Measurements from ENCODE around the gene PF4V1. TPM values are rescaled to one million over a fixed set of nuclear protein-coding genes. Genes with fewer than 3 reads are reported as not detected.

The PF4V1 gene
- total and polyA plus RNA-seq, 12 donors: 0.72 TPM; not detected in 11

GRCh38 chr4:73844806-73845205 lies 8.3 kb upstream of the PF4V1 start:
- Histone ChIP-seq H3K4me1 (replicated peaks in 1 of 2) (no peaks in the 10 kb centered on the region), H3K27ac (no peak overlapping the region), H3K4me3 (no peak overlapping the region), H3K9me3 (replicated peaks in 1 of 3) (no peaks in the 10 kb centered on the region), H3K36me3 (replicated peaks in 1 of 2) (no peaks in the 10 kb centered on the region), H3K27me3 (peaks cover 6% of the 10 kb centered on the region)
- DNase-seq: no peak
- 66 to 71% (median 67%) methylated on average over 2 of the region's 2 CpGs for WGBS, 4 donors
- intact Hi-C loops (cut with DNase I): no loop called here
- TF ChIP-seq CTCF (IDR thresholded peaks at IDR 0.05): no peak
- TF ChIP-seq POLR2A (IDR thresholded peaks at IDR 0.05): no peak

GRCh38 chr4:73847526-73848182 lies 5.4 kb upstream of the PF4V1 start:
- Histone ChIP-seq H3K9me3 (replicated peaks in 1 of 3) (no peaks in the 10 kb centered on the region), H3K36me3 (replicated peaks in 1 of 2) (no peaks in the 10 kb centered on the region), H3K27ac (no peak overlapping the region), H3K4me1 (replicated peaks in 1 of 2) (no peaks in the 10 kb centered on the region), H3K4me3 (no peak overlapping the region), H3K27me3 (no peaks in the 10 kb centered on the region)
- DNase-seq: no peak
- WGBS, 4 donors: 69 to 84% (median 77%) methylated on average over 3 of the region's 3 CpGs
- TF ChIP-seq POLR2A (IDR thresholded peaks at IDR 0.05): no peak
- intact Hi-C loops (cut with DNase I): no loop called here

GRCh38 chr4:73848183-73848777 lies 4.8 kb upstream of the PF4V1 start:
- no peaks in the 10 kb centered on the region for H3K27me3 ChIP-seq
- WGBS, 4 donors: 71 to 82% (median 76%) methylated on average over 1 of the region's 1 CpG
- no peak for DNase-seq
- no peak overlapping the region for H3K4me3 ChIP-seq
- no peaks in the 10 kb centered on the region for H3K9me3 ChIP-seq (replicated peaks in 1 of 3)
- H3K27ac ChIP-seq: no peak overlapping the region
- intact Hi-C loops (cut with DNase I): no loop called here
- TF ChIP-seq POLR2A (IDR thresholded peaks at IDR 0.05) (no peak), CTCF (IDR thresholded peaks at IDR 0.05) (no peak)
- H3K36me3 ChIP-seq (replicated peaks in 1 of 2): no peaks in the 10 kb centered on the region
- no peaks in the 10 kb centered on the region for H3K4me1 ChIP-seq (replicated peaks in 1 of 2)

GRCh38 chr4:73850261-73850970 lies 2.7 kb upstream of the PF4V1 start:
- no peaks in the 10 kb centered on the region for H3K9me3 ChIP-seq (replicated peaks in 1 of 3)
- no peak for TF ChIP-seq POLR2A (IDR thresholded peaks at IDR 0.05)
- H3K36me3 ChIP-seq (replicated peaks in 1 of 2): no peaks in the 10 kb centered on the region
- 75 to 87% (median 86%) methylated on average over 4 of the region's 4 CpGs for WGBS, 4 donors
- no peaks in the 10 kb centered on the region for H3K27me3 ChIP-seq
- no peak overlapping the region for H3K4me3 ChIP-seq
- intact Hi-C loops (cut with DNase I): no loop called here
- H3K27ac ChIP-seq: no peak overlapping the region
- no peak for DNase-seq
- H3K4me1 ChIP-seq (replicated peaks in 1 of 2): no peaks in the 10 kb centered on the region

GRCh38 chr4:73851293-73851692 lies 1.8 kb upstream of the PF4V1 start:
- DNase-seq: no peak
- no peaks in the 10 kb centered on the region for H3K4me1 ChIP-seq (replicated peaks in 1 of 2)
- no peak overlapping the region for H3K4me3 ChIP-seq
- H3K9me3 ChIP-seq (replicated peaks in 1 of 3): no peaks in the 10 kb centered on the region
- no peak overlapping the region for H3K27ac ChIP-seq
- no peak for TF ChIP-seq POLR2A (IDR thresholded peaks at IDR 0.05)
- H3K36me3 ChIP-seq (replicated peaks in 1 of 2): no peaks in the 10 kb centered on the region
- 56 to 89% (median 68%) methylated on average over 1 of the region's 1 CpG for WGBS, 4 donors
- intact Hi-C loops (cut with DNase I): no loop called here
- no peaks in the 10 kb centered on the region for H3K27me3 ChIP-seq

Data from adrenal gland (tissue), 12 donors.